Stimulated activated naive CD4-positive, alpha-beta T cell treated with Interleukin-2 at 50 U/mL for 16 hours (primary cell): ENCODE data around the gene FSTL5.

Experiments
- DNase-seq: peaks from one replicate; lab custom pipeline; 2025; lab: John Stamatoyannopoulos, UW

FSTL5 gene

GRCh38 chr4:161936625-161937550 lies 226.9 kb downstream of the FSTL5 start:
- no peak for DNase-seq

- DNase-seq = no peak
These were observed 232.7 kb downstream of the FSTL5 start for GRCh38 chr4:161931089-161931488.

DNA sequence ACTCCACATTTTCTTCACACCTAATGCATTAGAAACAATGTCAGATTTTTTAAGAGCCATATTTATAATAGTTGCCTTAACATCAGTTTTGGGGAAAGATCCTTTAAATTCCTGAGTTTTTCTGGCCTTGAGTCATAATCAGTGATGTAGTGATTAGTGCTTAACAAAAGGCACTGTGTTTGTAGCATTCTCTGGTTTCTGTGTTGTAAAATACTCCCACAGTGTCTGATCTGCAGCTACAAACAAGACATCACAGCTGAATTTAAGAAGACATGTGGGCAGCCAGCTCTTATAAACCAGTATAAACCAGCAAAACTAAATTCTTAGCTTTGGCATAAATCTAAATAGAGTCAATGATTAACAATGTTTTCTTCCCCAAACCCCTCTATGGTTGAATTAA lies 233.8 kb downstream of the FSTL5 start:
- no peak for DNase-seq

GRCh38 chr4:161926033-161926828 lies 237.6 kb downstream of the FSTL5 start:
- DNase-seq = no peak

DNA sequence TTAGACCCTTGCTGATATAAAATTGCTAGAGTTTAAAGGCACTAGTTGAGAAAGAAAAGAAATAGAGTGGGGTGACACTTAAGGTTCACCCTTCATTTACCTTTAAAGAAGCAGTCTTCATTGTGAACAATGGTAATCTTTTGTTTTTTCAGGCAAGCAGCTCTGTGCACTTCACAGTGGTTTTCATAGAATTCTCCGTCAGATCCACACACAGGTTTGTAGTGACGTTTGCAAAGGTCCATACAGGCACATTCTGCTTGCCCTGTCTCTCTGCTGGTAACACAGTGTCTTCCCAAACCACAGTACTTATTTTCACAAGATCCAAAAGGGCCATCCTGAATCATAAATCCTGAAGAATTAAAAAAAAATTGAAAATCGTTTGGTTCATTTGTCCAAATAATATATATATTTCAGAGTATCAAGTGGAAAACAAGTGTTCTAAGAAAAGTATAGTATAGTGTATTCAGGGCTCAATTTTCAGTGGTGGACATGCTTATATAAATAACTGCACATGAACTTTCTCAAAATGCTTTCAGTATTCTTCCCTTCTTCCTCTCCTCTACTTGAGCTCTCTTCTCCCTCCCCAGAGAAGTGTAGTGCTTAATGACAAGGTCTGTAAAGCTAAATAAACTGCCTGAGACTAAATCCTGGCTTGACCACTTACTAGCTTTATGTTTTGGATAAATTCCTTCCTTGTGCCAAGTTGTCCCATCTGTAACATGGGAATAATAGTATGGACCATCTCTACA lies 243.3 kb downstream of the FSTL5 start:
- no peak for DNase-seq

GRCh38 chr4:161919442-161920220 lies 244.2 kb downstream of the FSTL5 start:
- DNase-seq = no peak

- DNase-seq = no peak
These were observed 247.8 kb downstream of the FSTL5 start for GRCh38 chr4:161916035-161916434.

DNA sequence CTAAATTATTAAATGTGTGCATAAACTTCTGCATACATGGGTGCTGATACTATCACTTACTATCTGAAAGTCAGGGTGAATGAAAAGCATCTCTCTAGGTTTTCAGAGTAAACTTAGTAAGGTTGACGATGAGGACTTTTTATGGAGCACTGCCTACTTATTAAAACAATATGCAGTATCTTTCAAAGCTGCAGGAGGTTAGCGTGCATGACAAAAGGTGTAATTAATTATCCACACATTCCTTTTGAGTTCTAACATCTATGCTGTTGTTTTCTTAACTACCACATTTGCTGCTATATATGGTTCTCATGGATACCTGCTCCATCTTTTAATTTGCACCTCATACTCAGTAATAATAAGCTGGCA lies 256.2 kb downstream of the FSTL5 start:
- no peak for DNase-seq

DNA sequence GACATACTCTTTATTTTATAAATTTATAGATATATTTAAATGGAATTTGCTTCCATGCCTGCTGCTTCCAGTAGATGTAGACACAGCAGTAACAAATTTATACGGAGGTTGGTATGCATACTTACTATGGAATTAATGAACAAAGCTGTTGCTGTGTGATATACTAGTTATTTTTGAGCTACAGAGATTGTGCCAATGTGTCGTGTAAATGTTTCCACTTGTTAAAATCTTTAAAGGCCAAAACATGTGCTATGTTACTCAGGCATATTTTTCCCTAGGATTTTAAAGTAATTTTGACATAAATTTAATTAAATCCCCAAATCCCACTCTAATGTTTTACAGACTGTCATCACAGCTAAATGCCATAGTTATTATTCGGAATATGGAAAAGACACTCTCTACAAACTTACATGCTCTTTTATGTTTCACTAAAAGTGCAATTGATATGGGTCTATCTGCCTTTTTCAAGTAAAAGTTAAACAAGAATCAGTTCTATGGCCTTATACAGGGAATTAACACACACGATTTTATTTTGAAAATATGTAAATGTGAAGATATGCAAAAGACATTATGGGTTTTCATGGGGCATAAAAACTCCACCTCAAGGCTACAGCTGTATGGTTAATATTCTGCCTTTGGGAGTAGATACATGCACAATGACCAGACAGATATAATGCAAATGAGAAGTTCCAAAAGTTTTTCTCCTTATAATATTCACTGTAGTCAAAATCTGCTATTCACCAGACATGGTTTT lies 256.8 kb downstream of the FSTL5 start:
- no peak for DNase-seq

GRCh38 chr4:161900110-161900509 lies 263.7 kb downstream of the FSTL5 start:
- DNase-seq = no peak

DNA sequence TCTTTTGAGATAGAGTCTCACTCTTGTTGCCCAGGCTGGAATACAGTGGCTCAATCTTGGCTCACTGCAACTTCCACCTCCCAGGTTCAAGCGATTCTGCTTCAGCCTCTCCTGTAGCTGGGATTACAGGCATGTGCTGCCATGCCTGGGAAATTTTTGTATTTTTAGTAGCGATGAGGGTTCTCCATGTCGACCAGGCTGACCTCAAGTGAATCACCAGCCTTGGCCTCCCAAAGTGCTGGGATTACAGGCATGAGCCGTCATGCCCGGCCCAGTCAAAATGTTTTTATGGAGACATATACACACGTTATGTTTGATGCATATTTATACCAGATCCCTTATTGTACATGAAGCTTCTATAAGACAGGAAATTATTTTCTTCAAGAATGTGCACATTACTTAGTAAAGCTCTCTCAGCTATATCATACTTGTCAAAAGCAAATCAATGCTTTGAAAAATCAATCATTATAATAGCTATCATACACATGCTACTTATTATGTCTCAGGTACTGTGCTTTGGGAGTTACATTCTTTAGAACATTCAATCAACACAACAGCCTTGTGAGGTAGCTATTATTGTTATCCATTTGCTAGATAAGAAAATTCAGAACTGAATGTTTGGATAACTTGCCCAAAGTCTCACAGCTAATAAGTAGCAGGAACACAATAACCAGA lies 269.2 kb downstream of the FSTL5 start:
- no peak for DNase-seq

- no peak for DNase-seq
These were observed 269.8 kb downstream of the FSTL5 start for GRCh38 chr4:161894014-161894413.

- DNase-seq = no peak
These were observed 270.2 kb downstream of the FSTL5 start for GRCh38 chr4:161893566-161893965.

- no peak for DNase-seq
These were observed 270.8 kb downstream of the FSTL5 start for GRCh38 chr4:161892951-161893350.

DNA sequence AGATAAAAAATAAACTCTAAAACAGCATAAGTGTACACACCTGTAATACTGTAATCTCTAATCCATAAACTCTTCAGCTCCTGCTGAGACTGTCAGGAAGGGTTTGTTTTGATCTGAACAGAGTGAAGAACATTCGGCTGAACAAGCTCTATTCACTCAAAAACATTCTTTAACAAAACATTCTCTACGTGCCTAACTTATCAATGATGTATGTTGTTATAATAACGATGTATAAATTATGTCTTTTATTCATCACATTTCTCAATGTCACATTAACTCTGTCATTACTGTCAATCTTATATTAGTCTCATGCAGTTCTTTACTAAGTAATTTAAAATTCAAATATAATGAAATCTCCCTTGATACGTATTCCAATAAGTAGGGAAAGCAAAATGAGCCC lies 280.6 kb downstream of the FSTL5 start:
- no peak for DNase-seq

GRCh38 chr4:161881370-161881769 lies 282.4 kb downstream of the FSTL5 start:
- no peak for DNase-seq

DNA sequence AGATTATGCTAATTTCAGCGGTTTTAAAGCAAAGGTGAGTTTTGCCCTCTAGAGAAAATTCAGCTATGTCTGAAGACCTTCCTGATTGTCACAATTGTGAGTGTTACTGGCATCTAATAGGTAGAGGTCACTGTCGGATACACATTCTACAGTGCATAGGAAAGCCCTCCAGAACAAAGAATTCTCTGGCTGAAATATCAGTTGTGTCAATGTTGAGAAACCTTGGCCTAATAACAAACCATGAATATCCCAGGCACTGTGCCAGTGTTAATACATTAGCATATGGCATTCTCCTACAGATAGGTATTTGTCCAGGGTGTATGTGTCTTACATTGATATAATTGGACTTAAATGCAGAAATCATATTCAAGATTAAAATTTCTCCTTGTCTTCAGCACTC lies 294.3 kb downstream of the FSTL5 start:
- no peak for DNase-seq

- DNase-seq = no peak
These were observed 307.0 kb downstream of the FSTL5 start for GRCh38 chr4:161856711-161857326.

GRCh38 chr4:161850631-161851030 lies 313.2 kb downstream of the FSTL5 start:
- DNase-seq = no peak

DNA sequence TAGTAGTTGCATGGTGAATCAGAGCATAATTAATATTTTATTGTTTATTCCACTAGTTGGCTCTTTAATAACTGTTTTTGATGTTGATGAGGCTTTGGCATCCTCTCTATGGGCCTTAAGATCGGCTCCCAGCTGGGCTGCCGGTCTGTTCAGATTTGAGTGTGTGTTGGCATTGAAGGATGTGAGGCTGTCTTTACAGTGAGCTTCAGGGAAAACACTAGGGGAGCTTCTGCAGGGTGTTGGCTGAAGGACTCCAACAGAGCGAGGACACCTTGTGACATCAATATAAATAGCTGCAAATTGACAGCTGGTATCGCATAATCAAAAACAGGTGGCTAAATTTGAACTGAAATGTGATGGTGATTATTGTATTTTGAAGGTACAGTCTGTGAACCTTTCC lies 322.0 kb downstream of the FSTL5 start:
- no peak for DNase-seq
